Measurements from ENCODE around the gene IGF1R.

DNA sequence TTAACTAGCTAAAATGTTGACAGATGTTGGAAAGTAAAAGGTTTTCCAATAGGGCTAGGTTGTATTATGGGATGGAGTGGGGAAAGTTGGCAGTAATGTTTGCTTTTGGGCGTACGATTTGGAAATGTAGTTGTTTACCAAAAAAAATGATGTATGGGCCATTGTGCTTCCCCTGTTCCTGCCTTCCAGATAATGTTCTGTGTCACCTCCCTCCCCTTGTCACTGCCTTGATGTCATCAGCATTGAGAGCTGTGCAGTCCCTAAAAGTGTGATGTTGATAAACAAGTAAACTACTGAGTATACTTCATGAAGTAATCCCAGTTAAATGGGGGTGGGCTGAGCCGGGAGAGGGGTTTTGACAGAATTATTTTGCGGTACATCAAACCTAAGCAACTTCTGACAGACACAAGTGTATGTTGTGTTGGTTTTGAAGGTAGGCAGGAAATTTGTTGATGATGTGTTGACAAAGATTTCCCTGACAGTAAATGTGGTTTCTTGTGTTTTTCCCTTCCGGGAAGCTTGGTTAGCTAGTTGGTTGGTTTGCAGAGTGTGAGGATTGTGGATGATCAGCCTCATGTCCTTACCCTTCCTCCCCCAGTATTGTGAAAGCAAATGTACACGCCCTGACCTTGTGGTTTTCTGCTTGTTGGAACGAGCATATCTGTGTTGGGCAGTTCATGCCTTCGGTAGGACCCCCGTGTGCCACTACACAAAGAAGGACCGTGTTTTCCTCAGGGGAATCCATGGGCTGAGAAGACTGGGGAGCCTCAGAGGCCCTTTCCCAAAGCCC lies 271.9 kb downstream of the IGF1R start:
- TF ChIP-seq, protein P1, sequence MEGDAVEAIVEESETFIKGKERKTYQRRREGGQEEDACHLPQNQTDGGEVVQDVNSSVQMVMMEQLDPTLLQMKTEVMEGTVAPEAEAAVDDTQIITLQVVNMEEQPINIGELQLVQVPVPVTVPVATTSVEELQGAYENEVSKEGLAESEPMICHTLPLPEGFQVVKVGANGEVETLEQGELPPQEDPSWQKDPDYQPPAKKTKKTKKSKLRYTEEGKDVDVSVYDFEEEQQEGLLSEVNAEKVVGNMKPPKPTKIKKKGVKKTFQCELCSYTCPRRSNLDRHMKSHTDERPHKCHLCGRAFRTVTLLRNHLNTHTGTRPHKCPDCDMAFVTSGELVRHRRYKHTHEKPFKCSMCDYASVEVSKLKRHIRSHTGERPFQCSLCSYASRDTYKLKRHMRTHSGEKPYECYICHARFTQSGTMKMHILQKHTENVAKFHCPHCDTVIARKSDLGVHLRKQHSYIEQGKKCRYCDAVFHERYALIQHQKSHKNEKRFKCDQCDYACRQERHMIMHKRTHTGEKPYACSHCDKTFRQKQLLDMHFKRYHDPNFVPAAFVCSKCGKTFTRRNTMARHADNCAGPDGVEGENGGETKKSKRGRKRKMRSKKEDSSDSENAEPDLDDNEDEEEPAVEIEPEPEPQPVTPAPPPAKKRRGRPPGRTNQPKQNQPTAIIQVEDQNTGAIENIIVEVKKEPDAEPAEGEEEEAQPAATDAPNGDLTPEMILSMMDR (IDR thresholded peaks at IDR 0.05), result no peak
- TF ChIP-seq POLR2A (IDR thresholded peaks at IDR 0.05), result no peak
- no peak for TF ChIP-seq POLR2AphosphoS5 (IDR thresholded peaks at IDR 0.05)
- no peak for TF ChIP-seq EP300 (IDR thresholded peaks at IDR 0.05)
